NCI-H2171 (cell line): ENCODE measurements around the gene PTGDR2.
"Not testable (repeated sequence)": the region's sequence is repeated elsewhere in the genome, so short reads cannot be mapped to it uniquely, and the experiment has no call there.

Experiments
- DNase-seq: peaks from one replicate; lab custom pipeline; 2025; lab: John Stamatoyannopoulos, UW

PTGDR2 gene

GRCh38 chr11:60841797-60842667, 13.7 kb downstream of the PTGDR2 start, which contains the start of gene CCDC86:
Gene CCDC86 (plus strand): TSS chr11:60842113. CDS start chr11:60842125, 12 bp downstream.
- peak; percentile 97 for DNase-seq

- no peak for DNase-seq
These were observed 15.0 kb downstream of the PTGDR2 start for GRCh38 chr11:60840470-60841430.

- no peak for DNase-seq
These were observed 17.6 kb downstream of the PTGDR2 start for GRCh38 chr11:60838132-60838531.

- no peak for DNase-seq
These were observed 18.8 kb downstream of the PTGDR2 start for GRCh38 chr11:60836866-60837515.

GRCh38 chr11:60835534-60835846, 20.3 kb downstream of the PTGDR2 start:
- no peak for DNase-seq

- DNase-seq: no peak
These were observed 20.8 kb downstream of the PTGDR2 start for GRCh38 chr11:60834742-60835533.

- DNase-seq: no peak
These were observed 24.2 kb downstream of the PTGDR2 start for GRCh38 chr11:60831501-60832079.

- peak; percentile 75 for DNase-seq
These were observed 24.6 kb downstream of the PTGDR2 start for GRCh38 chr11:60831143-60831500.

- no peak for DNase-seq
These were observed 25.1 kb downstream of the PTGDR2 start for GRCh38 chr11:60830478-60831142.

GRCh38 chr11:60825790-60826189, 30.0 kb downstream of the PTGDR2 start:
- DNase-seq: no peak

GRCh38 chr11:60825118-60825517, 30.6 kb downstream of the PTGDR2 start:
- no peak for DNase-seq

- not testable (repeated sequence) for DNase-seq
These were observed 31.9 kb downstream of the PTGDR2 start for GRCh38 chr11:60823745-60824306.

GRCh38 chr11:60821827-60822599, 33.7 kb downstream of the PTGDR2 start:
- no peak for DNase-seq

- no peak for DNase-seq
These were observed 37.7 kb downstream of the PTGDR2 start for GRCh38 chr11:60818057-60818456.

- DNase-seq: no peak
These were observed 39.1 kb downstream of the PTGDR2 start for GRCh38 chr11:60816590-60817157.

- no peak for DNase-seq
These were observed 41.6 kb downstream of the PTGDR2 start for GRCh38 chr11:60814112-60814511.

- no peak for DNase-seq
These were observed 42.4 kb downstream of the PTGDR2 start for GRCh38 chr11:60813324-60813723.

- DNase-seq: no peak
These were observed 45.2 kb downstream of the PTGDR2 start for GRCh38 chr11:60810569-60810968.

GRCh38 chr11:60810151-60810550, 45.6 kb downstream of the PTGDR2 start:
- no peak for DNase-seq
